ENCODE results near the gene DNER. TPM values are rescaled to one million over a fixed set of nuclear protein-coding genes. Genes with fewer than 3 reads are reported as not detected.
"Not testable (repeated sequence)": the region's sequence is repeated elsewhere in the genome, so short reads cannot be mapped to it uniquely, and the experiment has no call there.

Gene DNER
- total and polyA plus RNA-seq, 2 donors: 2.9 to 4.4 TPM

- WGBS: 89% methylated on average over 5 of the region's 5 CpGs
- H3K4me3 ChIP-seq (ENCODE audit: low read depth, low read length): no peak overlapping the region
- H3K27ac ChIP-seq (ENCODE audit: low read depth): no peak overlapping the region
- no peaks in the 10 kb centered on the region for H3K4me1 ChIP-seq (ENCODE audit: insufficient read depth)
- no peaks in the 10 kb centered on the region for H3K36me3 ChIP-seq (ENCODE audit: insufficient read depth)
- DNase-seq (ENCODE audit: extremely low spot score): no peak
Measured at GRCh38 chr2:229528846-229529245, 185.5 kb downstream of the DNER start.

GRCh38 chr2:229526951-229527350 is 187.4 kb downstream of the DNER start:
- Histone ChIP-seq H3K27ac (ENCODE audit: low read depth) (no peak overlapping the region), H3K4me3 (ENCODE audit: low read depth, low read length) (no peak overlapping the region), H3K4me1 (ENCODE audit: insufficient read depth) (no peaks in the 10 kb centered on the region), H3K36me3 (ENCODE audit: insufficient read depth) (no peaks in the 10 kb centered on the region)
- DNase-seq (ENCODE audit: extremely low spot score): no peak
- 70% methylated on average over 10 of the region's 10 CpGs for WGBS

GRCh38 chr2:229524799-229525198 is 189.6 kb downstream of the DNER start:
- Histone ChIP-seq H3K27ac (ENCODE audit: low read depth) (no peak overlapping the region), H3K4me1 (ENCODE audit: insufficient read depth) (no peaks in the 10 kb centered on the region), H3K36me3 (ENCODE audit: insufficient read depth) (no peaks in the 10 kb centered on the region), H3K4me3 (ENCODE audit: low read depth, low read length) (no peak overlapping the region)
- WGBS: 90% methylated on average over 10 of the region's 10 CpGs
- no peak for DNase-seq (ENCODE audit: extremely low spot score)

- H3K27ac ChIP-seq (ENCODE audit: low read depth): no peak overlapping the region
- no peaks in the 10 kb centered on the region for H3K36me3 ChIP-seq (ENCODE audit: insufficient read depth)
- no peaks in the 10 kb centered on the region for H3K4me1 ChIP-seq (ENCODE audit: insufficient read depth)
- 83% methylated on average over 1 of the region's 1 CpG for WGBS
- DNase-seq (ENCODE audit: extremely low spot score): no peak
- H3K4me3 ChIP-seq (ENCODE audit: low read depth, low read length): no peak overlapping the region
Measured at GRCh38 chr2:229523663-229524062, 190.7 kb downstream of the DNER start.

GRCh38 chr2:229521576-229521975 is 192.8 kb downstream of the DNER start:
- no peaks in the 10 kb centered on the region for H3K4me1 ChIP-seq (ENCODE audit: insufficient read depth)
- DNase-seq (ENCODE audit: extremely low spot score): no peak
- no peaks in the 10 kb centered on the region for H3K36me3 ChIP-seq (ENCODE audit: insufficient read depth)
- no peak overlapping the region for H3K4me3 ChIP-seq (ENCODE audit: low read depth, low read length)
- H3K27ac ChIP-seq (ENCODE audit: low read depth): no peak overlapping the region

- WGBS: 47% methylated on average over 4 of the region's 4 CpGs
Measured at GRCh38 chr2:229520691-229521096, 193.7 kb downstream of the DNER start.

GRCh38 chr2:229519655-229520430 is 194.5 kb downstream of the DNER start:
- Histone ChIP-seq H3K4me1 (ENCODE audit: insufficient read depth) (no peaks in the 10 kb centered on the region), H3K4me3 (ENCODE audit: low read depth, low read length) (no peak overlapping the region), H3K36me3 (ENCODE audit: insufficient read depth) (no peaks in the 10 kb centered on the region), H3K27ac (ENCODE audit: low read depth) (no peak overlapping the region)
- 67% methylated on average over 11 of the region's 11 CpGs for WGBS
- no peak for DNase-seq (ENCODE audit: extremely low spot score)

More at GRCh38 chr2:229520691-229521096, 193.7 kb downstream of the DNER start:
- no peak overlapping the region for H3K4me3 ChIP-seq (ENCODE audit: low read depth, low read length)
- H3K27ac ChIP-seq (ENCODE audit: low read depth): no peak overlapping the region
- H3K4me1 ChIP-seq (ENCODE audit: insufficient read depth): no peaks in the 10 kb centered on the region
- DNase-seq (ENCODE audit: extremely low spot score): peak; percentile 25
- no peaks in the 10 kb centered on the region for H3K36me3 ChIP-seq (ENCODE audit: insufficient read depth)

GRCh38 chr2:229514273-229514895 is 200.0 kb downstream of the DNER start:
- no peaks in the 10 kb centered on the region for H3K4me1 ChIP-seq (ENCODE audit: insufficient read depth)
- no peak overlapping the region for H3K4me3 ChIP-seq (ENCODE audit: low read depth, low read length)
- no peaks in the 10 kb centered on the region for H3K36me3 ChIP-seq (ENCODE audit: insufficient read depth)
- DNase-seq (ENCODE audit: extremely low spot score): no peak
- H3K27ac ChIP-seq (ENCODE audit: low read depth): no peak overlapping the region
- 79% methylated on average over 2 of the region's 2 CpGs for WGBS

- no peaks in the 10 kb centered on the region for H3K4me1 ChIP-seq (ENCODE audit: insufficient read depth)
- H3K36me3 ChIP-seq (ENCODE audit: insufficient read depth): no peaks in the 10 kb centered on the region
- no peak overlapping the region for H3K4me3 ChIP-seq (ENCODE audit: low read depth, low read length)
- WGBS: 95% methylated on average over 1 of the region's 1 CpG
- H3K27ac ChIP-seq (ENCODE audit: low read depth): no peak overlapping the region
- DNase-seq (ENCODE audit: extremely low spot score): no peak
Measured at GRCh38 chr2:229511524-229511923, 202.8 kb downstream of the DNER start.

GRCh38 chr2:229506699-229507098 is 207.7 kb downstream of the DNER start:
- not testable (repeated sequence) for H3K4me3 ChIP-seq (ENCODE audit: low read depth, low read length); H3K36me3 ChIP-seq (ENCODE audit: insufficient read depth); H3K4me1 ChIP-seq (ENCODE audit: insufficient read depth); H3K27ac ChIP-seq (ENCODE audit: low read depth); DNase-seq (ENCODE audit: extremely low spot score)
- 89% methylated on average over 4 of the region's 4 CpGs for WGBS

GRCh38 chr2:229501051-229501794 is 213.1 kb downstream of the DNER start:
- WGBS: 96% methylated on average over 2 of the region's 2 CpGs
- Histone ChIP-seq H3K4me1 (ENCODE audit: insufficient read depth) (no peaks in the 10 kb centered on the region), H3K36me3 (ENCODE audit: insufficient read depth) (no peaks in the 10 kb centered on the region), H3K27ac (ENCODE audit: low read depth) (no peak overlapping the region), H3K4me3 (ENCODE audit: low read depth, low read length) (no peak overlapping the region)
- no peak for DNase-seq (ENCODE audit: extremely low spot score)

GRCh38 chr2:229492034-229492433 is 222.3 kb downstream of the DNER start:
- no peak overlapping the region for H3K27ac ChIP-seq (ENCODE audit: low read depth)
- no peaks in the 10 kb centered on the region for H3K4me1 ChIP-seq (ENCODE audit: insufficient read depth)
- H3K4me3 ChIP-seq (ENCODE audit: low read depth, low read length): no peak overlapping the region
- no peak for DNase-seq (ENCODE audit: extremely low spot score)
- H3K36me3 ChIP-seq (ENCODE audit: insufficient read depth): no peaks in the 10 kb centered on the region
- WGBS: 77% methylated on average over 2 of the region's 2 CpGs

- 100% methylated on average over 1 of the region's 1 CpG for WGBS
- Histone ChIP-seq H3K36me3 (ENCODE audit: insufficient read depth) (no peaks in the 10 kb centered on the region), H3K4me1 (ENCODE audit: insufficient read depth) (no peaks in the 10 kb centered on the region), H3K27ac (ENCODE audit: low read depth) (no peak overlapping the region), H3K4me3 (ENCODE audit: low read depth, low read length) (no peak overlapping the region)
- no peak for DNase-seq (ENCODE audit: extremely low spot score)
Measured at GRCh38 chr2:229490167-229490566, 224.2 kb downstream of the DNER start.

GRCh38 chr2:229489016-229489415 is 225.3 kb downstream of the DNER start:
- H3K4me1 ChIP-seq (ENCODE audit: insufficient read depth): no peaks in the 10 kb centered on the region
- H3K27ac ChIP-seq (ENCODE audit: low read depth): no peak overlapping the region
- WGBS: 95% methylated on average over 10 of the region's 10 CpGs
- H3K36me3 ChIP-seq (ENCODE audit: insufficient read depth): no peaks in the 10 kb centered on the region
- H3K4me3 ChIP-seq (ENCODE audit: low read depth, low read length): no peak overlapping the region
- DNase-seq (ENCODE audit: extremely low spot score): no peak
